Rectal smooth muscle tissue (tissue), 1 donor: ENCODE measurements around the gene NSMF.

Source experiments
- H3K27ac ChIP-seq: one replicate; pipeline ENCODE4 v1.7.0; 2013; ENCODE audit warnings: low read depth, low read length, inconsistent platforms
- H3K27me3 ChIP-seq: one replicate; pipeline ENCODE4 v1.7.0; 2013; ENCODE audit warnings: low read length; ENCODE audit not compliant: control insufficient read depth, insufficient read depth
- H3K36me3 ChIP-seq: one replicate; pipeline ENCODE4 v1.7.0; 2013; ENCODE audit warnings: low read length; ENCODE audit not compliant: control insufficient read depth, insufficient read depth
- H3K4me1 ChIP-seq: one replicate; pipeline ENCODE4 v1.7.0; 2013; ENCODE audit warnings: low read length; ENCODE audit not compliant: control insufficient read depth, insufficient read depth
- H3K4me3 ChIP-seq: one replicate; pipeline ENCODE4 v1.7.0; 2013; ENCODE audit warnings: low read length
- H3K9ac ChIP-seq: one replicate; pipeline ENCODE4 v1.7.0; 2013; ENCODE audit warnings: low read length

The NSMF gene

DNA sequence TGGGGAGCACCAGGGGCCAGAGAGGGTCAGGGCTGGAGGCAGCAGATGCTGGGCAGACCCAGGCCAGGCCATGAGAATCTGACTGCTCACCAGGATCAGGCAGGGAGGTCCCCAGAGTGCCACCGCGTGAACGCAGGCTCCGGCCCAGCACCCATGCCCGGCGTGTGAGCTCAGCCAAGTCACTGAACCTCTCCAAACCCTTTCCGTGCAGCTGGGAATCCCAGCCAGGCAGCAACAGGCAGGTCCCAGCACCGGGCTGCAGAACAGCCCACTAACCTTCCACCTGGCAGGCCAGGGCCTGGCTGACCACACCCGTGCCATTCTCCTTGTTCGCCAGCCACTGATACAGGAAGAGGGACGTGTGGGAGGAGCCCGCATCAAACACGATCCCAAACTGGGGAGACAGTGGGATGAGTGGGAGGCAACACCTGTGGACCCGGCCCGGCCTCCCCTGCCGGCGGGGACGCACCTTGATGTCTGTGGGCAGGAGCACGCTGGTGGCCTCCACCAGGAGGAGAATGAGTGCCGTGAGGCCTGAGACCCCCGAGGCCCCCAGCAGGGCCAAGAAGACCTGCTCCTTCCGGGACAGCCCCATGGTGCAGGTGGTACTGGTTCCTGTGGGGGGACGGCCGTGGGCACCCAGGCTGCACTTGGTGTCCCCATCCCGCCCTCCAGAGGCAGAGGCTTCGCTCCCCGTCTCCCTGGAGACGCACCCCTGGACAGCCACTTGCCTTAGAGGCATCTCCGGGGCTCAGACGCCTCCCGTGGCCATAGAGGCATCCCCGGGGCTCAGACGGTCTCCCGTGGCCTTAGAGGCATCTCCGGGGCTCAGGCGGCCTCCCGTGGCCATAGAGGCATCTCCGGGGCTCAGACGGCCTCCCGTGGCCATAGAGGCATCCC is 21.2 kb downstream of the NSMF start:
- H3K4me3 ChIP-seq = no peak overlapping the region
- H3K27me3 ChIP-seq = no peaks in the 10 kb centered on the region
- H3K4me1 ChIP-seq = peaks cover 3% of the 10 kb centered on the region
- H3K27ac ChIP-seq = no peak overlapping the region
- H3K9ac ChIP-seq = no peak overlapping the region
- H3K36me3 ChIP-seq = no peaks in the 10 kb centered on the region

DNA sequence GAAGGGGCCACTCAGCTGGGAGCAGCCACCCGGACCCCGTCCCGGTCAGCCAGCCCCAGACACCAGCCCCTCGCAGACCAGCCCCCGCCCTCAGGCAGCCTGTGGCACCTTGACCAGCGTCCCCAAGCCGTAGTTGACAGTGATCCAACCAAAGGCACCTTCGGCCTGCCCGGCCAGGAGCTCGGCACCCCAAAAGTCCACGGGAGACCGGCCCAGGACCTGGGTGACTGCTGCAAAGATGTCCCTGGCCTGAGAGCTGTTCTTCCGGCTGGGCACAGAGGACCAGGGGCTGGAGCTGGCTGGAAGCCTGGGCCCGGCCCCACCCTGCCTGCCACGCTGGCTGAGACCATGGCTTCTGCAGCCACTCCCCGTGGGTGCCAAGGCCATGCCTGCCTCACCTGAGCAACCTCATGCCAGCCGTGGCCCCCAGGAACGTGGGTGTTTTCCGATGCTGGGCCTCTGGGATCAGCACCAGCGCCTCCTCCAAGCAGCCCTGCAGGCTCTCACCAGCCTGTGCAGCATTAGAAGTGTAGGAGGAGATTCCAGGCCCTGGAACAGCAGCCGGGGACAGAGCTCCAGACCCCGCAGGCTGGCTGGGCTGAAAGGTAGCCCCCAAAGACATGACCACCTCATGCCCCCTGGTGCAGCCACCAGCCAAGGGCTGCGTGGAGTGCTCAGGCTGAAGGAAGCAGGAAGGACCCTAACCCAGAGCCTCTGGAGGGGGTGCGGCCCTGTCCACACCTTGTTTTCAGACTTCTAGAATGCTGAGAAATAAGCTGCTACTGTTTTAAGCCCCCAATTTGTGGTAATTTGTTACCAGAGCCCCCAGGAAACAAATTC is 22.2 kb downstream of the NSMF start:
- H3K27ac ChIP-seq = no peak overlapping the region

GRCh38 chr9:137435980-137436760 is 23.0 kb downstream of the NSMF start:
- Histone ChIP-seq H3K4me1 (peaks cover 3% of the 10 kb centered on the region), H3K4me3 (no peak overlapping the region), H3K9ac (no peak overlapping the region), H3K36me3 (no peaks in the 10 kb centered on the region), H3K27me3 (no peaks in the 10 kb centered on the region), H3K27ac (no peak overlapping the region)

More for the DNA sequence above, 22.2 kb downstream of the NSMF start:
- Histone ChIP-seq H3K27me3 (no peaks in the 10 kb centered on the region), H3K4me3 (no peak overlapping the region), H3K36me3 (no peaks in the 10 kb centered on the region), H3K9ac (no peak overlapping the region), H3K4me1 (peaks cover 3% of the 10 kb centered on the region)

- Histone ChIP-seq H3K9ac (no peak overlapping the region), H3K27ac (no peak overlapping the region), H3K36me3 (no peaks in the 10 kb centered on the region), H3K27me3 (no peaks in the 10 kb centered on the region), H3K4me3 (no peak overlapping the region), H3K4me1 (peaks cover 3% of the 10 kb centered on the region)
Observed at GRCh38 chr9:137435381-137435891, 23.7 kb downstream of the NSMF start.

GRCh38 chr9:137434498-137435380 is 24.4 kb downstream of the NSMF start:
- H3K27ac ChIP-seq = no peak overlapping the region
- no peak overlapping the region for H3K4me3 ChIP-seq
- no peak overlapping the region for H3K9ac ChIP-seq
- peaks cover 3% of the 10 kb centered on the region for H3K4me1 ChIP-seq
- no peaks in the 10 kb centered on the region for H3K27me3 ChIP-seq
- no peaks in the 10 kb centered on the region for H3K36me3 ChIP-seq

GRCh38 chr9:137433916-137434431 is 25.2 kb downstream of the NSMF start:
- no peak overlapping the region for H3K9ac ChIP-seq
- H3K36me3 ChIP-seq = no peaks in the 10 kb centered on the region
- H3K27ac ChIP-seq = no peak overlapping the region
- peaks cover 3% of the 10 kb centered on the region for H3K4me1 ChIP-seq
- no peak overlapping the region for H3K4me3 ChIP-seq
- H3K27me3 ChIP-seq = no peaks in the 10 kb centered on the region

DNA sequence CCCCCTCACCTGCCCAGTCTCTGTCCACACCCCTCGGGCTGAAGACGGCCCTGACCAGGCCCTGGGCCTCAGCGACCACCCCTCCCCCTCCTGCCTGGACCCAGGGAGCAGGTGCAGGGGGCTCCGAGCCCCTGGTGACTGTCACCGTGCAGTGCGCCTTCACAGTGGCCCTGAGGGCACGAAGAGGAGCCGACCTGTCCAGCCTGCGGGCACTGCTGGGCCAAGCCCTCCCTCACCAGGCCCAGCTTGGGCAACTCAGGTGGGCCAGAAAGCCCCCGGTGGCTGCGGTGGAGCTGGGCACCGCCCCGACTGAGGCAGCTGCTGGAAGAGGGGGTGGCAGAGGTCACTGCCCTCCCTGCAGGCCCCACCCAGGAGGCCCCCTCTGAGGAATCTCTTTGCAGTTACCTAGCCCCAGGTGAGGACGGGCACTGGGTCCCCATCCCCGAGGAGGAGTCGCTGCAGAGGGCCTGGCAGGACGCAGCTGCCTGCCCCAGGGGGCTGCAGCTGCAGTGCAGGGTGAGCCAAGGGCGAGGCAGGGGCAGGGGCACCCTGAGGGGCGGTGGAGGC is 25.7 kb downstream of the NSMF start:
- Histone ChIP-seq H3K27ac (no peak overlapping the region), H3K4me1 (peaks cover 3% of the 10 kb centered on the region), H3K9ac (no peak overlapping the region), H3K4me3 (no peak overlapping the region), H3K36me3 (no peaks in the 10 kb centered on the region), H3K27me3 (no peaks in the 10 kb centered on the region)

GRCh38 chr9:137432687-137433348 is 26.3 kb downstream of the NSMF start:
- no peaks in the 10 kb centered on the region for H3K36me3 ChIP-seq
- H3K4me3 ChIP-seq = no peak overlapping the region
- no peak overlapping the region for H3K9ac ChIP-seq
- no peaks in the 10 kb centered on the region for H3K27me3 ChIP-seq
- no peak overlapping the region for H3K27ac ChIP-seq
- peaks cover 3% of the 10 kb centered on the region for H3K4me1 ChIP-seq

DNA sequence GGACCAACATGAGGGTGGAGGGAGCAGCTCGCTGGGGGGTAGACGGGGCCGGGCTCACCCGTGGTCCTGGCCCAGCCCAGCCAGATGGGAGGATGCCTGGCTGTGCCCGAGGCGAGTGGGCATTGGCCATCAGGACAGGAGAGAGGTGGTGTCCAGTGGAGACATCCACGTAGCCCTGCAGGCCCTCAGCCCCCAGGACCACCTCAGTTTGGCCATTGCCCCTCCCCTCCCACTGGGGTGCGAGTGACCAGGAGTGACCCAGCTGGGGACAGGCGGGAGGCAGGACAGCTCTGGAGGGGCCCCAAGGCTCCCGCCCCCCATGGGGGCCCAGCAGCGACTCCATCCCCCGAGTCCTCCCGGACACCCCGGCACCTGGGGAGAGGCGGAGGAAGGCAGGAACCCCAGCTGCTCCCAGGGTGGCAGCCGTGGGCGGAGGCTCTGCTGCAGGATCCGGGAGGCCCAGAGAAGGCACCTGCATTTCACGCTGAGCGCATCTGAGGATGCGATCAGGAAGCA is 27.7 kb downstream of the NSMF start:
- Histone ChIP-seq H3K27me3 (no peaks in the 10 kb centered on the region), H3K36me3 (no peaks in the 10 kb centered on the region), H3K4me3 (no peak overlapping the region), H3K9ac (no peak overlapping the region), H3K4me1 (peaks cover 3% of the 10 kb centered on the region), H3K27ac (no peak overlapping the region)

- H3K36me3 ChIP-seq = no peaks in the 10 kb centered on the region
- peaks cover 1% of the 10 kb centered on the region for H3K4me1 ChIP-seq
- H3K27me3 ChIP-seq = no peaks in the 10 kb centered on the region
- H3K27ac ChIP-seq = no peak overlapping the region
- no peak overlapping the region for H3K4me3 ChIP-seq
- H3K9ac ChIP-seq = no peak overlapping the region
Observed at GRCh38 chr9:137430723-137431415, 28.3 kb downstream of the NSMF start.
